Activated CD4-positive, CD25-positive, alpha-beta regulatory T cell treated with anti-CD3 and anti-CD28 coated beads, Interleukin-2, amount 50 U/mL, for 16 hours (primary cell): ENCODE results near the gene NLGN3.

Source experiments
- DNase-seq: peaks from one replicate; pipeline ENCODE4 v3.0.0-alpha.2; 2020; ENCODE audit warnings: low read depth, low spot score

The NLGN3 gene

DNA sequence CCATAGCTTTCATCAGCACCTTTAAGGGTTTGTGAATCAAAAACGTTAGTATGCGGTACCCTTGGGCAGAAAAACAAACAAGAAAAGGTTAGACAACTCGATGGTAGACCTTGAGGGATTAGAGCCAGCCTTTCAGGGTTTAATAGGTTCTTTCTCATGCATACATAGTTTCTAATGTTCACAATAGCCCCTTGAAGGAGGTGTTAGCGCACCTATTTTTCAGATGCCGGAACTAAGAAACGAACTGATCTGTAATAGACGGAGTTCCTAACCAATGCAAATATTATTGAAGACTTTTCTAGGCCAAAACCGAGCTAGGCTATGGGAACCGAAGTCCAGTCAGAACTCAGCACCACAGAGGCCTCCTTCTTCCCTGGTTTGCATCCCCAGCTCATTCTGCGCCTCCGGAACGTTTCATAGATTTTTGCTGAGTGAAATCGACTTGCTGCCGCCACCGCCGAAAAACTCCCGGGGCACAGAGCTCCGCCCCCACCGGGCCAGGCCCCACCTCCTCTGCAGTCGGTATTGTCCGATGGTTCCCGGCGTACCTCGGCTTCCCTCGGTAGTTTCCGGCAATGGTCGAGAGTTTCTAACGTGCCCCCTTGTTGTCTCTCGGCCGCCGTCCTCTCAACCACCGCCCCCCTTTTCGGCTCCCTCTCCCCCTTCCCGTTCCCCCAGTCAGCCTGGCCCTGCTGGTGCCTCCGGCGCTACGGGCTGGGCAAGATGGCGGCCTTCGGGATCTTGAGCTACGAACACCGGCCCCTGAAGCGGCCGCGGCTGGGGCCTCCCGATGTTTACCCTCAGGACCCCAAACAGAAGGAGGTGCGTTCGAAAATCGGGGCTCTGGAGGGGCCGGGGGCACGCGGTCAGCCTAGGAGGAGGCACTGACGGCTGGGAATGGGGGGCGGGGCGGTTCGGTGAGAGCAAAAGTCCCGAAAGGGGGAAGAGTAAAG, 26.3 kb upstream of the NLGN3 start, which contains the start of gene MED12:
TSS of gene MED12 (plus strand) at position 565 of the 953 bp plus-strand sequence. CDS start at position 724, 159 bp downstream.
- peak; percentile 56 for DNase-seq

DNA sequence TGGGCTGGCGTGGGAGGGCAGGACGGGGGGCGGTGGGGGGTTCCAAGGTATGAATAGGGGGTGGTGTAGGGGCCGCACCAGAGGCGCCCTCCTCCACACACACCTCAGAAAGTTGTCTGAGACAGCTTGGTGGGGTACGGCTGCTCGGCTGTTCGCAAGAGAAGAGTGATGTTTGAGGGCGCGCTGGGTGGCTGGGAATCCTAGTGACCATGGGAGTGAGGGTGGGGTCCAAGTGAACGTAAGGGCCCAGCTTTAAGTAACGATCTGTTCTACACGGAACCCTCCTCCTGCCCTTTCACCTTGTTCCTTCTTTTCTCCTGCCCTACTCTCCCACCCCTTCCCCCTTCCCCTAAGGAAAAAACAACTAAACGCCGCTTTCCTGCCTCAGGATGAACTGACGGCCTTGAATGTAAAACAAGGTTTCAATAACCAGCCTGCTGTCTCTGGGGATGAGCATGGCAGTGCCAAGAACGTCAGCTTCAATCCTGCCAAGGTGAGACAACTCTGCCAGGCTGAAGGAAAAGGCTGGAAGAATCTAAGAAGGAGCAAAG, 25.6 kb upstream of the NLGN3 start:
- no peak for DNase-seq

DNA sequence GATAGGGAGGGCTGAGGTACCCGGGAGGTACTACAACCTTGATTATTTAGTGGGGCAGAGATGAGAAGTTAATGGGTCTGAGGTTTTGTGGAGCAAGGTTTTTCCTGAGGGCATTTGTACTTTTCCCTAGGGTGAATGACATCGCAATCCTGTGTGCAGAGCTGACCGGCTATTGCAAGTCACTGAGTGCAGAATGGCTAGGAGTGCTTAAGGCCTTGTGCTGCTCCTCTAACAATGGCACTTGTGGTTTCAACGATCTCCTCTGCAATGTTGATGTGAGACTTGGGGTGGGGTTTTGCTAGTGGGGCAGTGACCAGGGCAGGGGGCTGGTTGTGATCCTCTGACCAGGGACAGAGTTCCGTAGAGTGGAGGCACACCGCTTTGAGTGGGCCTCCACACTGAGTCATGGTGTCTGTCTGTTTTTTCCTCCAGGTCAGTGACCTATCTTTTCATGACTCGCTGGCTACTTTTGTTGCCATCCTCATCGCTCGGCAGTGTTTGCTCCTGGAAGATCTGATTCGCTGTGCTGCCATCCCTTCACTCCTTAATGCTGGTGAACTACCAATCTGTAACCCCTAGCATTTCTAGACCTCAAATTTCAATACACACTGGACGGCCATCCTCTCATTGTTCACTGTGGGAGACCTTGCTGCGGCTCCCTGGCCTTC, 16.3 kb upstream of the NLGN3 start:
- no peak for DNase-seq

DNA sequence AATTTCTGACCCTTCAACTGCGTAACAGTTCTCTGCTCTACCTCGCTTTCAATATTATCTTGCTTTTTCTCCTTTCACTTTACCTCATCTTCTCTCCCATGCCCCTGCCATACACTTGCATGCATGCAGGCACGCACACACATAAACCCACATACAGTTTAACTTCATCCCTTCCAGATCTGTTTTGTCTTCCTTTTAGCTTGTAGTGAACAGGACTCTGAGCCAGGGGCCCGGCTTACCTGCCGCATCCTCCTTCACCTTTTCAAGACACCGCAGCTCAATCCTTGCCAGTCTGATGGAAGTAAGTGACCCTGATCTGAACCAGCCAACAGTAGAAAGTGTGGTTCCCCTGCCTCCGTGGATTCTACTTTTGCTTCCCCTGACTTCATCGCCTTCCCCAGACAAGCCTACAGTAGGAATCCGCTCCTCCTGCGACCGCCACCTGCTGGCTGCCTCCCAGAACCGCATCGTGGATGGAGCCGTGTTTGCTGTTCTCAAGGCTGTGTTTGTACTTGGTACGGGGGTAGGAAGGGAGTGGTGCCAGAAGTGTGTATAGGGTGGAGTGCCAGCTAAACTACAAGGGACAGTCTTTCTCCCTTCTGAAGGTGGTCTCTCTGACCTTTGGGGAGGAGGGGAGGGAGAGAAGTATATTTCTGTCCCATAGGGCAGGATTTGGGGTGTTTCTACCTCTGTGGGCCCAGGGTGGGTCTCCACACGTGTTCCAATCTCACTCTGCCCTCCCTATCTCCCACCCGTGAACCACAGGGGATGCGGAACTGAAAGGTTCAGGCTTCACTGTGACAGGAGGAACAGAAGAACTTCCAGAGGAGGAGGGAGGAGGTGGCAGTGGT, 15.5 kb upstream of the NLGN3 start:
- DNase-seq: peak; percentile 44

DNA sequence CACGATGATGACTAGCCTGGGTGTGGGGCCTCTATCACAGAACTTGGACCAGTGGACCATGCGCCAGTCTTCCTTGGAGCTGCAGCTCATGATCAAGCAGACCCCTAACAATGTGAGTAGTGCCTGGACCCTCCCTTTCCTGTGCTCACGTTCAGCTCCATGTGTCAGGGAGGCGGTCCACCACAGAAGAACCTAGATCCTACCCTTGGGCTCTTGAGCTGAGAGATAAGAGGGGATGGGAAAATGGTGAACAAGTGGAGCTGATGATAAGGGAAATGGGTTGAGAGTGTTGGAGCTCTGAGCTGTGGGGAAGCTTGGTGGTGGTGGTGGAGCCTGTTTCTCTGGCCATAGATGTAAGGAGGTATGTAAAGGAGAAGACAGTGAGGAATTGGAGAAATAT, 13.1 kb upstream of the NLGN3 start:
- no peak for DNase-seq

DNA sequence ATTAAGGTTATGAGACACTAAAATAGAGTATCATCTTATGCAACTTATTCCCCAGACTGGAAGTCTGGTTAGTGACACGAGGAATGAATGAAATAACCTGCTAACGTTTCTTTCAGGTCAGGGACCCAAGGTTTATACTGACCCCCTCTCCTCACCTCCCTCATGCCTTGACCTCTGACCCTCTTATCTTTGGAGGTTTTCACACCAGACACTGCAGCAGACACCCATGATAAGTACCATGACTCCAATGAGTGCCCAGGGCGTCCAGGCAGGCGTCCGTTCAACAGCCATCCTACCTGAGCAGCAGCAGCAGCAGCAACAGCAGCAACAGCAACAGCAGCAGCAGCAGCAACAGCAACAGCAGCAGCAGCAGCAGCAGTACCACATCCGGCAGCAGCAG, 4.2 kb upstream of the NLGN3 start:
- DNase-seq: no peak

DNA sequence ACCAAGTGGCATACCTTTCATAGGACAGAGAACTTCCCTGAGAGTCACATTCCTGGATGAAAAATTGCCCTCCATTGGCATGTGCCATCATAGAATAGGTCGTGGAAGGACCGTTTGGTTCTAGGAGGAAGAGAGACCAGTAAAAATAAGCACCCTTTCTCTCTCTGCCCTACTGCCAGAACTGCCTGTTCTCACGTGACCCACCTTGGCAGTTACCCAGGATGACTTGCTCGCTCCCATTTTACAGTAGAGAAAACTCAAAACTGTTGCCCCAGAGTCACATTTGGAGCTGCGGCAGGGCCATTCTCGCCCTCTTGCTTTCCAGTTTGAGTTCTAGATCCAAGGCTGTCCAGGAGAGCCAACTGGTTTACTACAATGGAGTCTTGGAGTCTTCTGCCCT, 1.1 kb upstream of the NLGN3 start:
- no peak for DNase-seq

DNA sequence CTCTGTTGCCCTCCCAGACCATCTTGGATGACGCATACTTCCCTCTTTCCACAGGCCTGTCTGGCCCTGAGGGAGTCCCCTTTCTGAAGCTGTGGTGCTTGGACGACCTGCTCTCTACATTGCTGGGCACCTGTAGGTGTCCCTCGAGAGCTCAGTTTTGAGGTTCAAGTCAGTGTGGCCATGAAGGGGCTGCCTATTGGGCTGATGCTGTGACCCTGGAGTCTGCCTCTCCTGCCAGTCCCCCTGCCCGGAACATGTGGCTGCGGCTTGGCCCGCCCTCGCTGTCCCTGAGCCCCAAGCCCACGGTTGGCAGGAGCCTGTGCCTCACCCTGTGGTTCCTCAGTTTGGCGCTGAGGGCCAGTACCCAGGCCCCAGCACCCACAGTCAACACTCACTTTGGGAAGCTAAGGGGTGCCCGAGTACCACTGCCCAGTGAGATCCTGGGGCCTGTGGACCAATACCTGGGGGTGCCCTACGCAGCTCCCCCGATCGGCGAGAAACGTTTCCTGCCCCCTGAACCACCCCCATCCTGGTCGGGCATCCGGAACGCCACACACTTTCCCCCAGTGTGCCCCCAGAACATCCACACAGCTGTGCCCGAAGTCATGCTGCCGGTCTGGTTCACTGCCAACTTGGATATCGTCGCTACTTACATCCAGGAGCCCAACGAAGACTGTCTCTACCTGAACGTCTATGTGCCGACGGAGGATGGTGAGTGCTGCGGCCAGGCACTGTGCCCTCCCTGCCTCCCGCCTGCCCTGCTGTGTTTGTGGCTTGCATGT, 3.0 kb downstream of the NLGN3 start:
- no peak for DNase-seq

DNA sequence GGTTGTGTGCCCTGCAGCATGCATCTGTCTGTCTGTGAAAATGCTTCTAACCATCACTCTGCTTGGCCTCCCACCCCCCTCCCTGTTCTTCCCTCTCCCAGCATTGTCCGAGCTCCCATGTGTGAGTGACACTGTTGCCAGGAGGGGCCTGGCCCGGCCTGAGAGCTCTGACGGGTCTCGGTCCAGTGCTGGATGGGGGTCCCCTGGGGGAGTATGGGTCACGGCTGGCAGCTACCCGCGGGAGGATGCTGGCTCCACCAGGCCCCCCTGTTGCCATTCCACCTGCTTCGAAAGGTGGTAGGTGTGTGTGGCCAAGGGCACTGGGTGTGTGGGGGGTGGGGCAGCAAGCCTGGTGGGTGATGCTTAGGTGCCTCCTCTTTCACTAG, 3.6 kb downstream of the NLGN3 start:
- no peak for DNase-seq

DNA sequence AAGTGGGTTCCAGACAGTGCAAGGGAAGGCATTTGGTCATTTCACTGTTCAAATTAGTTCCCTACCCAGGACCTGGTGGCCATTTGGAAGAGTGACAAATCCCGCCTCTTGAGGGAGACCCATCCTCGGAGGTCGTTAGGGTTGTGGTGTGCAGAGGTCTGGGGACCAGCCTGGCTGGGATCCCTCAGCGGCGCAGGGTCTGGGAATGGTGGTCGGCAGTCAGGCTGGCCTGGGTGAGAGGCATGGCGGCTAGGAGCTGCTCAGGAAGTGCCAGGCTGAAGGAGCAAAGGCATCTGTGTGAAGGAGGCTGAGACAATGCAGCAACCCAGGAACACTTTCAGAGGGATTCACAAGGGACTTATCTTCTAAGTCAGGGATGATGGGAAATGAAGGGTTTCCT, 6.7 kb downstream of the NLGN3 start:
- DNase-seq: no peak

DNA sequence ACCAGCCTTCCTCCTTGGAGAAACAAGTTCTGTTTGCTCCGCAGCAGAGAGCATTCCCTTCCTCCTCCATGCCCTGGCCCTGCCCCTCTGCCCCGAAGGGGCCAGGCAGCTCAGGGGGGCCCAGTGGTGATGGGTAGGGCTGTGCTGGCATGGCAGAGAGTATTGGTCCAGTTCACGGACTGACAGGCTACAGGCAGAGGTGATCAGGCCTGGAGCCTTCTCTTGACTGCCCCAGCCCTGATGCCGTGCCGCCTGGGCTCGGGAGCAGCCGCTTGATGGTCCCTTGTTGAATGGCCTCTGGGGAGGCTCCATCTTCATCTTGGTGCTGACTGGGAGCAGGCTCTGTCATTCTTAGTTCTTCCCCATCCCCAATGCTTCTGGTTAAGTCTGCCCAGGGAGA, 9.6 kb downstream of the NLGN3 start:
- DNase-seq: no peak

DNA sequence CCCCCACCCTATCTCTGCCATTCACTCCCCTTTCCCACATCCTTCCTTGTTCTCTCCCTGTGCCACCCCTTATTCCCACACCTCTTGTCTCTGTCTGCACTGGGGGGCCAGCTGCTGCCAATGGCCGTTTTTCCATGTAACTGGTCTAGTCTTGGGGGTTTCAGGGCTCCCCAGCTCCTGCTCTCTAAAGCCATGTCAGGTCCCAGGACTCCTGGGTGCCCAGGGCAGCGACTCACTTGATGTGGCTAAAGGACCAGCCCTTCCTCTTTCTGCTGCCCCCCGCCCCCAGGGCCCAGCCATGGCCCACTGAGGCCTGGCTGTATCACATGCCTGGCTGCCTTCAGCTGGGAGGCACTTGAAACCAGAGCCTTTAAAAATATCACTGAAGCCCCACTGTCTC, 10.0 kb downstream of the NLGN3 start:
- no peak for DNase-seq

DNA sequence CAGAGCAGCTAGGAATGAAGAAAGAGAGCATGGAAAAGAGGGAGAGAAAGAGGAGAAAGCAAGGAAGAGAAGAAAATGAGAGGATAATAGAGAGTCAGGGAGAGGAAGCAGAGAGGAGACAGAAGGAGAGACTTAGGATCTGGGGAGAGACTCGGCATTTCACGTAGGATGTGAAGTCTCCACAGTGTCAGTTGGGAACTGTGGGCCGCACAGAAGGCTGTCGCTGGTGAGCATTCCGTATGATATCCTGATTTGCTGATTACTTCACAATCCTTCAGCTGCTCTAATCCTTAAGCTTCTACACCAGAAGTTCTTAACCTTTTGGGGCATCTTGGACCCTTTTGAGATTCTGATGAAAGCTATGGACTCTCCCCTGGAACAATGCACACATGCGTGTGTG, 14.0 kb downstream of the NLGN3 start:
- DNase-seq: no peak

DNA sequence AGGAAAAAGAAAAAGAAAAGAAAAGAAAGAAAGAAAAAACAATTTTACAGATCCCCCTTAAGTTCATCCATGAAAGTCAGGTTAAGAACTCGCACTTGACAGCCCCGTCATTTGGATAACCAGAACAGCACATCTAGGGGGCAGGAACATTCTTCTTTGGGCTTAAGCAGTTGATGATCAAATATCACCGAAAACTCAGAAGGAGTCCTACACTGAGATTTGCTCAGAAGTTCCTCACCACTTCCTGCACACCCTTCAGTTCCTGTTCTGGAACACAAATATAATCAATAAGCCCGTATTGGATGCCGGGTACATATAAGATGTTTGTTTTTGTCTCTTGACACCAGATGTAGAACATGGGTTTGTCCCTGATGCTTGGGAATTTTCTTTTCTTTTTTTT, 14.7 kb downstream of the NLGN3 start:
- no peak for DNase-seq

DNA sequence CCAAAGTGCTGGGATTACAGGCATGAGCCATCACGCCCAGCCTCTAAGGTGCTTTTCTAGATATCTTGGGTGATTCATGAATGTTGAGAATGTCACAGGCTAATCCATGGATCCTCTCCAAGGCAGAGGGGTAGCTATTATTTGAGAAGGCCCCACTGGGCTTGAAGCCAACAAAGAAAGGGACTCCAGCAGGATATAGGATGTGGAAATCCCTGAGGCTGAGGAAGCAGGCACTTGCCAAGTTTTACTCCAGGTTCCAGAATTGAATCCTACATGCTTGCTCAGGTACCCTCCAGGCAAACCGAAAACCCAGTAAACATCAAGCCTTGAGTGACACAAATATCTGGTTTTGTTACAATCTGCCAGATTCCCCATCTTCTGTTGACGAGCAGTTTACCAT, 15.8 kb downstream of the NLGN3 start:
- no peak for DNase-seq

DNA sequence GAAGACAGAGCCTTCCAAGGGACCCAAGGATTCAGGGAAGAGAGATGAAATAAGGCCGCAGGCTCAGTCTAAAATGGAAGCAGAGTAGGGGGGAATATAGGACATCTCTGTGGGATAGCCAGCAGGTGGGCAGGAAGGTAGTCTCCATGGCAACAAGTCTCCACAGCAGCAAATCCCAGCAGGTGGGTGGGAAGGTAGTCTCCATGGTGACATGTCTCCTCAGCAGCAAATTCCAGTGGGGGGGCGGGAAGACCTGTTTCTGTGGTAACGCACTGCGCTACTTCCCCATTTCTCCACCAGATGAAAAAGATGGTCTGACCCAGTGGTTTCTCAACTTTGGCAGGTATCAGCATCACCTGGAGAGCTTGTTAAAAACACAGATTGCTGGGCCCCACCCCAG, 18.3 kb downstream of the NLGN3 start:
- no peak for DNase-seq

DNA sequence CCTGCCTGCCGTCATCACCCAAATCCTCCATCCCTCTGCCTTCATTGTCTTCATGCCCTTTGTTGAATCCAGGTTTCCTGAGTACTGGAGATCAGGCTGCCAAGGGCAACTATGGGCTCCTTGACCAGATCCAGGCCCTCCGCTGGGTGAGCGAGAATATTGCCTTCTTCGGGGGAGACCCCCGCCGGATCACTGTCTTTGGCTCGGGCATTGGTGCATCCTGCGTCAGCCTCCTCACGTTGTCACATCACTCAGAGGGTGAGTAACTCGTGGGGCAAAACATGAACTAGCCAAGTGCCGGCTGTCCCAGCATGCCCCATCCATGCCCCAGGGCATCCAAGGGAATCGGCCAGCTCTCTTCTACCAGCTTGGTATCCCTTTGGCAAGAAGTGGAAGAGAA, 19.4 kb downstream of the NLGN3 start:
- no peak for DNase-seq

DNA sequence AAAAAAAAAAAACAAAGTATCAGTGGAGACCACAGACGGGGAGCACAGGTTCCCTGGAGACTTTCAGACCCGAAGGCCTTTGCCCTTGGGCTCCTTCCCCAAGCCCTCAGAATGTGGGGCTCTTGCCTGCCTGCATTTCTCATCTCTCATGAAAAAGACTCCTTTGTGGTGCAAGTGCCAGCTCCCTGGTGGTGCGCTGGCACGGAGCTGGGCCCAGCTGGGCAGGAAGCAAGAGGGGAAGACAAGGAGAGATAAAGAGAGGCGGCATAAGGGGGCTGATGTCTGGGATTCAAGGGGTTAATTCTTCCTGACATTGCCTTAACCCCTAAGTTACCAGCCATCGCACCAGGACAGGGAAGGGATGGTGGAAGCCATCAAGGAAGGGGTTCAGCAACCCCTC, 21.8 kb downstream of the NLGN3 start:
- no peak for DNase-seq

DNA sequence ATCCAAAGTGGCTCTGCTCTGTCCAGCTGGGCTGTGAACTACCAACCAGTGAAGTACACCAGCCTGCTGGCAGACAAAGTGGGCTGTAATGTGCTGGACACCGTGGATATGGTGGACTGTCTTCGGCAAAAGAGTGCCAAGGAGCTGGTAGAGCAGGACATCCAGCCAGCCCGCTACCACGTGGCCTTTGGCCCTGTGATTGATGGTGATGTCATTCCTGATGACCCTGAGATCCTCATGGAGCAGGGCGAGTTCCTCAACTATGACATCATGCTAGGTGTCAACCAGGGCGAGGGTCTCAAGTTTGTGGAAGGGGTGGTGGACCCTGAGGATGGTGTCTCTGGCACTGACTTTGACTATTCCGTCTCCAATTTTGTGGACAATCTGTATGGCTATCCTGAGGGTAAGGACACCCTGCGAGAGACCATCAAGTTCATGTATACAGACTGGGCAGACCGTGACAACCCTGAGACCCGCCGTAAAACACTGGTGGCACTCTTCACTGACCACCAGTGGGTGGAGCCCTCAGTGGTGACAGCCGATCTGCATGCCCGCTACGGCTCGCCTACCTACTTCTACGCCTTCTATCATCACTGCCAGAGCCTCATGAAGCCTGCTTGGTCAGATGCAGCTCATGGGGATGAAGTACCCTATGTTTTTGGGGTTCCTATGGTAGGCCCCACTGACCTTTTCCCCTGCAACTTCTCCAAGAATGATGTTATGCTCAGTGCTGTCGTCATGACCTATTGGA, 22.6 kb downstream of the NLGN3 start:
- DNase-seq: no peak

DNA sequence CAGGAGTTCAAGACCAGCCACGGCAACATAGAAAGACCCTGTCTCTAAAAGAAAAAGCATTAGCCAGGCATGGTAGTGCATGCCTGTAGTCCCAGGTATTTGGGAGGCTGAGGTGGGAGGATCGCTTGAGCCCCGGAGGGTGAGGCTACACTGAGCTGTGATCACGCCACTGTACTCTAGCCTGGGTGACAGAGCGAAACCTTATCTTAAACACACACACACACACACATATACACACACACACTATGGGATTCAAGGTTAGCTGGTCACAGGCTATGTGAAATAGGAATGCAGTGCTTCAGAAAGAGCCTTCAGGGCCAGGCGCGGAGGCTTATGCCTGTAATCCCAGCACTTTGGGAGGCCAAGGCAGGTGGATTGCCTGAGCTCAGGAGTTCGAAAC, 23.5 kb downstream of the NLGN3 start:
- no peak for DNase-seq
